ENCODE measurements around the gene ETV4. TPM values are rescaled to one million over a fixed set of nuclear protein-coding genes. Genes with fewer than 3 reads are reported as not detected.

The ETV4 gene
- total RNA-seq, 1 experiment from 2014 or later, result 37.8 TPM

DNA sequence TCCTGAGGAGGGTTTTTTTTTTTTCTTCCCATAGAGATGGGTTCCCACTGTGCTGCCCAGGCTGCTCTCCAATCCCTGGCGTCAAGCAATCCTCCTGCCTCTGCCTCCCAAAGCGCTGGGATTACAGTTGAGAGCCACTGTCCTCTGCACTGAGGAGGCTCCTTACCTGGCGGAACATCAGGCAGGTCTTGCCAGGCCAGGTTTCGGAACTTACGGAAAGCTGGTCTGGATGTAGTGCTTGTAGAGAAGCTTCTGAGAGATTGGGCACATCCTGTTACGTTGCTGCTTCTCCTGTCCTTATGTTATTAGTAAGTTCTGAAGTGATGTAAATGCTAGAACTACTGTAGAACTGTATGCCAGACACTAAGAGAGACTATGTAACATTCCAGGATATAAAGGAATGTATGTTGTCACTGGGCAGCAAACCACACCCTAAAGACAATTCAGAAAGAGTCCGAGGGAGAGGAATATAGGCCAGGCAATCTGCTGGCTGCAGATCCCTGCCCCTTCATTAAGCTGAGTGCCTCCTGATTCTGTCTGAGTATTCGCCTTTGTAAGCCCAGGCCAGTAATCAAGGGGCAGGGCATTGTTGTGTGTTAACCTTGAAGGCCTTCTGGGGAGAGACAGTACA lies 21.1 kb downstream of the ETV4 start:
- TF ChIP-seq, protein P1, sequence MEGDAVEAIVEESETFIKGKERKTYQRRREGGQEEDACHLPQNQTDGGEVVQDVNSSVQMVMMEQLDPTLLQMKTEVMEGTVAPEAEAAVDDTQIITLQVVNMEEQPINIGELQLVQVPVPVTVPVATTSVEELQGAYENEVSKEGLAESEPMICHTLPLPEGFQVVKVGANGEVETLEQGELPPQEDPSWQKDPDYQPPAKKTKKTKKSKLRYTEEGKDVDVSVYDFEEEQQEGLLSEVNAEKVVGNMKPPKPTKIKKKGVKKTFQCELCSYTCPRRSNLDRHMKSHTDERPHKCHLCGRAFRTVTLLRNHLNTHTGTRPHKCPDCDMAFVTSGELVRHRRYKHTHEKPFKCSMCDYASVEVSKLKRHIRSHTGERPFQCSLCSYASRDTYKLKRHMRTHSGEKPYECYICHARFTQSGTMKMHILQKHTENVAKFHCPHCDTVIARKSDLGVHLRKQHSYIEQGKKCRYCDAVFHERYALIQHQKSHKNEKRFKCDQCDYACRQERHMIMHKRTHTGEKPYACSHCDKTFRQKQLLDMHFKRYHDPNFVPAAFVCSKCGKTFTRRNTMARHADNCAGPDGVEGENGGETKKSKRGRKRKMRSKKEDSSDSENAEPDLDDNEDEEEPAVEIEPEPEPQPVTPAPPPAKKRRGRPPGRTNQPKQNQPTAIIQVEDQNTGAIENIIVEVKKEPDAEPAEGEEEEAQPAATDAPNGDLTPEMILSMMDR (IDR thresholded peaks at IDR 0.05; ENCODE audit: insufficient read depth in 1 of 2, low read depth in 1 of 2, low read length in 1 of 2, severe bottlenecking in 1 of 2, unreplicated experiment in 1 of 2), result no peak
- Histone ChIP-seq H3K36me3 (ENCODE audit: control insufficient read depth, insufficient read depth, low read length) (peaks cover 5% of the 10 kb centered on the region), H3K4me3 (ENCODE audit: low read depth, low read length) (no peak overlapping the region), H3K9me3 (no peaks in the 10 kb centered on the region), H3K4me1 (peaks cover 4% of the 10 kb centered on the region), H3K27me3 (replicated peaks; ENCODE audit: control insufficient read depth, insufficient read depth, low read length) (no peaks in the 10 kb centered on the region)
- TSS peak; percentile 6 for BruUV-seq (replicated peaks)
- POLR2A ChIA-PET, result interaction anchor here (0.7 kb wide), 1 partner anchor 37 kb away, joined by 3 read pairs; no protein-coding TSS in a partner anchor
- H3K36me3 Mint-ChIP-seq (ENCODE audit: insufficient read depth, unreplicated experiment), result peaks cover 75% of the 10 kb centered on the region
- no peaks in the 10 kb centered on the region for H3K4me1 Mint-ChIP-seq (ENCODE audit: low read depth, unreplicated experiment)
- DNase-seq, result no peak
- intact Hi-C loops (cut with micrococcal nuclease; ENCODE audit: unreplicated experiment), result no loop called here
- H3K9me3 Mint-ChIP-seq (ENCODE audit: unreplicated experiment), result no peaks in the 10 kb centered on the region
- H3K27ac Mint-ChIP-seq (ENCODE audit: unreplicated experiment), result peak overlapping the region; percentile 13
- CTCF ChIA-PET, result interaction anchor here (0.8 to 1.4 kb wide), 2 partner anchors 41 to 155 kb away, joined by 3 to 4 read pairs; partner anchors contain the start of gene DHX8
- H3K4me3 Mint-ChIP-seq (ENCODE audit: unreplicated experiment), result no peak overlapping the region
- H3K27me3 Mint-ChIP-seq (ENCODE audit: insufficient read depth, unreplicated experiment), result no peaks in the 10 kb centered on the region

DNA sequence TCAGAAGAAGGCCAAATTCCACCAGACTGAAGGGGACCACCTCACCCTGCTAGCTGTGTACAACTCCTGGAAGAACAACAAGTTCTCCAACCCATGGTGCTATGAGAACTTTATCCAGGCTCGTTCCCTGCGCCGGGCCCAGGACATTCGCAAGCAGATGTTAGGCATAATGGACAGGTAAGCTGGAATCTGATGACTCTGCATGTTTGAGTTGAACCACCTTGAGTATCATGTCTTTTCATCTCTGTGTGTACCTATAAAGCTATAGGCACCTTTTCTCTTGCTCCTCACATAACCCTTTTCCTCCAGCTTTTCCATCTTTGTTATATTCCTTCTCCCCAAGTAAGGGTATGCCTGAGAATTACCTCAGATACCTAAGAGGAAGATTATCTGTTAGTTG lies 24.8 kb downstream of the ETV4 start:
- Mint-ChIP-seq H3K27ac (ENCODE audit: unreplicated experiment) (no peak overlapping the region), H3K4me3 (ENCODE audit: unreplicated experiment) (no peak overlapping the region), H3K4me1 (ENCODE audit: low read depth, unreplicated experiment) (no peaks in the 10 kb centered on the region), H3K36me3 (ENCODE audit: insufficient read depth, unreplicated experiment) (peaks cover 83% of the 10 kb centered on the region), H3K9me3 (ENCODE audit: unreplicated experiment) (no peaks in the 10 kb centered on the region), H3K27me3 (ENCODE audit: insufficient read depth, unreplicated experiment) (no peaks in the 10 kb centered on the region)
- Histone ChIP-seq H3K9me3 (no peaks in the 10 kb centered on the region), H3K36me3 (ENCODE audit: control insufficient read depth, insufficient read depth, low read length) (peaks cover 6% of the 10 kb centered on the region), H3K27me3 (replicated peaks; ENCODE audit: control insufficient read depth, insufficient read depth, low read length) (no peaks in the 10 kb centered on the region), H3K4me1 (peaks cover 4% of the 10 kb centered on the region), H3K4me3 (ENCODE audit: low read depth, low read length) (no peak overlapping the region)
- TF ChIP-seq, protein P1 (IDR thresholded peaks at IDR 0.05; ENCODE audit: insufficient read depth in 1 of 2, low read depth in 1 of 2, low read length in 1 of 2, severe bottlenecking in 1 of 2, unreplicated experiment in 1 of 2), result no peak
- POLR2A ChIA-PET, result no interaction called here
- BruUV-seq (replicated peaks), result no TSS peak
- intact Hi-C loops (cut with micrococcal nuclease; ENCODE audit: unreplicated experiment), result loop anchor here (2.0 kb wide), 1 partner anchor 33 kb away; no protein-coding TSS in a partner anchor
- no peak for DNase-seq
- CTCF ChIA-PET, result interaction anchor here (1.0 kb wide), 2 partner anchors 52 to 60 kb away, joined by 3 to 13 read pairs; no protein-coding TSS in a partner anchor

DNA sequence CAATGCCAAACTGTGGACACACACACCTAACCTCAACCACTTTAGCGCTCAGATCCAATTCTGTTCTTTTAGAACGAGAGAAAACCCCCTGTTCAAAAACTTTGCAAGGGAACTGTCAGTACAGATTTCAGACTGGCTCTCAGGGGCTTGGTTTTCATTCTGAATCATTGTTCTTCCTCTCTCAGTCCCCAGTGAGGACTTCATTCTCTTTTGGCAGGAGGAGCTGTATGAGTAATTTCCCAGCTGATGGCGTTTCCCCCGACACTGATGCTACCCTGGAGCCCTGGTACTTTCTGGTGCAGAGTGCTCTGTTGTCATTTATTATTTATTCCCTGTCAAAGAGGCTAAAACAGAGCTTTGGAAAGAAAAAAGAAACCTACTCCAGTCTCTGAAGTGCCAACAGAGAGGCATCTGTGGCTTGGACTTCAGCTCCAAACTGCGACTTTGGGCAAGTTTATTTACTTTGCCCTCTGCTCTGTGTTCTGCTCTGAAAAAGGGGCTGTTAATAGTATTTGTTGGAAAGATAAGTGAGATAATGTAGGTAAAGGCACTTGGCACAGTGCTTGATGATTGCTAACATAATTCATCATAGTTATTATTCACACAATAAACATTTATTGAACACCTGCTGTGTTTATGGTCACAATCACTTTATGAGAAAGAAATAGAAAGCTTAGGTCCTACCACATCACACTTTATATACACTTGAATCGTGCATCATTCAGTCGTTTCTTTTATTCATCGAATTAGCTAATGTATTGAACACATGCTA lies 28.3 kb downstream of the ETV4 start:
- H3K27me3 ChIP-seq (replicated peaks; ENCODE audit: control insufficient read depth, insufficient read depth, low read length), result no peaks in the 10 kb centered on the region
- no peak overlapping the region for H3K27ac Mint-ChIP-seq (ENCODE audit: unreplicated experiment)
- DNase-seq, result no peak
- H3K4me1 ChIP-seq, result no peaks in the 10 kb centered on the region
- ChIA-PET CTCF (interaction anchor here (0.8 kb wide), 1 partner anchor 56 kb away, joined by 3 read pairs; no protein-coding TSS in a partner anchor), POLR2A (no interaction called here)
- TF ChIP-seq, protein P1 (IDR thresholded peaks at IDR 0.05; ENCODE audit: insufficient read depth in 1 of 2, low read depth in 1 of 2, low read length in 1 of 2, severe bottlenecking in 1 of 2, unreplicated experiment in 1 of 2), result no peak
- no peaks in the 10 kb centered on the region for H3K4me1 Mint-ChIP-seq (ENCODE audit: low read depth, unreplicated experiment)
- H3K36me3 ChIP-seq (ENCODE audit: control insufficient read depth, insufficient read depth, low read length), result peaks cover 7% of the 10 kb centered on the region
- no peaks in the 10 kb centered on the region for H3K27me3 Mint-ChIP-seq (ENCODE audit: insufficient read depth, unreplicated experiment)
- no peaks in the 10 kb centered on the region for H3K9me3 ChIP-seq
- no peaks in the 10 kb centered on the region for H3K9me3 Mint-ChIP-seq (ENCODE audit: unreplicated experiment)
- intact Hi-C loops (cut with micrococcal nuclease; ENCODE audit: unreplicated experiment), result no loop called here
- no peak overlapping the region for H3K4me3 ChIP-seq (ENCODE audit: low read depth, low read length)
- peaks cover 91% of the 10 kb centered on the region for H3K36me3 Mint-ChIP-seq (ENCODE audit: insufficient read depth, unreplicated experiment)
- H3K4me3 Mint-ChIP-seq (ENCODE audit: unreplicated experiment), result no peak overlapping the region
- no TSS peak for BruUV-seq (replicated peaks)
